Activated T-cell treated with anti-CD3 and anti-CD28 coated beads, Interleukin-2, amount 50 U/mL, for 48 hours (primary cell): ENCODE measurements around the gene ZBTB24.

Experiments used
- DNase-seq, 2 experiments: peaks; one replicate each; pipeline ENCODE4 v3.0.0-alpha.2; 2020

ZBTB24 gene

GRCh38 chr6:109498052-109498451 is 15.0 kb upstream of the ZBTB24 start:
- DNase-seq: no peak

DNA sequence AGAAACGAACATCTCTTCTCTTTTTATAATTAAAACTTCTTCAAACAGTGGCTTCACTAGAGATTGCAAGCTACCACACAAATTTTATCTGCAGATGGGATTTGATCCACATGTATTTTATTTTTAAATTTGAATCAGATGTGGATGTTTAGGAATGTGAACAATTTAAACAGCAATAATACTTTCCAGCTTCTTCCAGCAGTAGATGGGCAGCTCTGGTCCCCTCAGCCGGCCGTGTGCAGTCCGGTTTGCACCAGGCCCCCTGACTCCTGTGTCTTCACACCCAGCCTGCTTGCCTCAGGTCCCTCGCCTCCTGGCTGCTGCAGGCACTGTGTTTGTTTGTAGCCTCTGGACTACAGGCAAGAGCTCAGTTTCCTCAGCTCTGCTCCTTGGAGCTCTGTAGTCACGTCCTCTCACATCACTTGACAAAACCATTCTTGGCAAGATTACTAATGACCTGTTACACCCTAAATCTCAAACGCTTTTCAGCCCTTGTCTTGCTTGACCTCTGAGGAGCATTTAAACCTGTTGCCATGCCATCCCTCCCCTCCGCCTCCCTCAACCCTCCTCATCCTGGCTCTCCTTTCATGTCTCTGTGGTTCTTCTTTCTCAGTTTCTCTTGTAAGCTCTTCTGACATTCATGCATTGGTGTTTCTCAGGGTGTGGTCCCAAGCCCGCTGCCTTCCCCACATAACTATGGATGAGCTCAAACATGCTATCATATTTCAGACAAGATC is 13.2 kb upstream of the ZBTB24 start:
- DNase-seq: no peak

- DNase-seq: no peak
Measured at GRCh38 chr6:109493865-109494264, 10.8 kb upstream of the ZBTB24 start.

DNA sequence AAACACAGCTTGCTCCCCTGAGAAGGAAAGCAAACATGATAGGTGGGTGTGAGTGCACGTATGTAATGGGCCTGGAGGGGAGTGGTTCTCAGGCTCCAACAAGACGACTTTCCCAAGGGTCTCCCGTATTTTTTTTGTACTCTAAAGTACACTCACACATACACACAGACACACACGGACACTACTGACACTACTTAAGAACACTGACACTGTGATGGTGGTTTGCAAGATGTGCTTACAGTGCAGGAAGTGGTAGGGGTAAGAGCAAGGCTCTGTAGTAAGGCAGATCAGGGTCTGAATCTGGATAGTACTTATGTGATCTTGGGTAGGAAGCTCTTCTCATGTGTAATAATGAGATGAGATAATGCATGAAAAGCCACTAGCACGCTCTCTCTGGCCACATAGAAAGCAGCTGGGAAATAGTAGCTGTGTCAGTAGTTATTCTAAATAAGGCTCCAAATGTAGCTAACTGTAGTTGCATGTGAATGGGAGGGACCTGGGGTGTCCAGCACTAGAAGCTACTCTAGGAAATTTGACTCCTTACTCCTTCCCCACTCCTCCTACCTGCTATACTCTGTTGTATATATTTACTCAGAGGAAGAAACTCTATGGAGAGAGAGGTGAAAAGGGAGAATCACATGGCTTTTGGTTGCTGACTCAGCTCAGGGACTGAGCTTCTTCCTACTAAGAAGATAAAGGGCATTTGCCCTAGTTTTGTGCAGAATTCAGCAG is 8.4 kb upstream of the ZBTB24 start:
- DNase-seq: peak in 1 of 2 experiments; percentile 28

- DNase-seq: no peak
Measured at GRCh38 chr6:109490713-109491112, 7.7 kb upstream of the ZBTB24 start.

DNA sequence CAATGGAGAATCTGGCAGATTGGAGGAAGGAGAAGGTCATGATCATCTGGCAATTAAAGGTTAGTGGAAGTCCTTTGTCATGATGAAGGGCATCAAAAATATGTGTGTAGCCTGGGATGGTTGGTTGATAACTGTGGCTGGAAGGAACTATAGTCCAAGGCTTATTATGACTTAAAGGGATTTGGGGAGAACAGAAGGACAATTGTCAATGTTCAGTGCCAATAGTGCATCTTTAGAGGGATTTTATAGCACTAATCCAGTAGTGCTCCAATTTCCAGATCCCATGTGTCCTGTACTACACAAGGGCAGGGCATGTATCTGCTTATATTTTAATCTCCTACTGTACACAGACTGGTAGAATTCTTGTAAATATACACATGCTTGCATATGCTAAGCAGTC is 5.0 kb upstream of the ZBTB24 start:
- DNase-seq: no peak

GRCh38 chr6:109486068-109486467 is 3.0 kb upstream of the ZBTB24 start:
- DNase-seq: no peak

DNA sequence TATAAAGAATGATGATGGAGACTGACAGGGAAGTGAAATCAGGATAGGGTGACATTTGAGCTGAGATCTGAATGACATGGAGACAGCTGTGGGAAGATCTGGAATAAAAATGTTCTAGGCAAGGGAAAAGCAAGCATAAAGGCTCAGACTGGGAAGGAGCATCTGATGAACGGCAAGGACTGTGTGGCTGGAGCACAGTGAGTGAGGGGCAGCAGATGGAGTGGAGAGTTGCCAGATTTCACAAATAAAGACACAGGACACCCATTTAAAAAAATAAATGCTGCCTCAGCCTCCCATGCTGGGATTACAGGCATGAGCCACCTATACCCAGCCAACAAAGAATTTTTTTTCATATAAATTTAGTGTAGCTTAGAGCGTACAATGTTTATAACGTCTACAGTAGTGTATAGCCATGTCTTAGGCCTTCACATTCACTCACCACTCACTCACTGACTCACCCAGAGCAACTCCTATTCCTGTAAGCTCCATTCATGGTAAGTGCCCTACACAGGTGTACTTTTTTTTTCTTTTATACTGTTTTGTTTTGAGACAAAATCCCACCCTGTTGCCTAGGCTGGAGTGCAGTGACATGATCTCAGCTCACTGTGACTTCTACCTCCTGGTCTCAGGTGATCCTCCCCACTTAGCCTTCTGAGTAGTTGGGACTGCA is 2.4 kb upstream of the ZBTB24 start:
- no peak for DNase-seq

DNA sequence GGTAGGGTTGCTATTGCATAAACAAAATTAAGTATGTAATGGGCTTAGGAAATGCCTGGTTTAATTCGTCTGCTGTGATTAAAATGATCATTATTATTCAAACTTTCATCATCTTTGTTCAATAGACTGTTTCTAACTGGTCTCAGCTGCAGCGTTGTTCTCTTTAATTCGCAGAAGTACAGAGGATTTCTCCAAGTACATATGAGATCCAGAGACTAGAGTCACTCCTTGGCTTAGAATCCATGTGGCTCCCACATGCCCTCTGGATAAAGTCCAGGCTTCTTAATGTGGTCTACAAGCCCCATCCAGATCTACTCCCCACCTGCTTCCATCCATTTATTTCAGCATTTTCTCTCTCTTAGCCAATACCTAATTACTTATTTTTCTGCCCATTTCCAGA is 1.1 kb upstream of the ZBTB24 start:
- DNase-seq: no peak

- DNase-seq: no peak
Measured at GRCh38 chr6:109483735-109484057, 677 bp upstream of the ZBTB24 start.

DNA sequence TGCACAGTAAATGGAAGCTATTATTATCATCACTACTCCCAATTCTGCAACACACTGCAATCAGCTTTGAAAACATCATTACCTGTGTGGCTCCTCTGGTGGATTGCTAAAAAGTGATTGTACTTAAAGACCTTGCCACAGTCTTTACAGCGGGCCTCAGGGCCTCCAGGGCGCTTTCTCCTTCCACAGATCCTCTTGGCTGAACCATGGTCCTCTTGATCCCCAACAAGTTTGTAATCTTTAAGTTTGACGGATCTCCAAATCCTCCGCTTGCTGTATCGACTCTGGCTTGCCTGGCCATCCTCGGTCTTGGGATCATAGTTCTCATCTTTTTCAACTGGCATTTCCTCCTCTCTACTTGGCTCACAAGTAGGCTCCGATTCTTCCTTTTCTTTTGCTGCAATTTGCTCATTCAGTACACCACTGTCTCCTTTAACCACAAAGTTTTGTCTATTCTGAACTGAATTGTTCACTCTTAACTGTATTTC is 2.0 kb downstream of the ZBTB24 start:
- DNase-seq: no peak

- DNase-seq: no peak
Measured at GRCh38 chr6:109478841-109479624, 4.0 kb downstream of the ZBTB24 start.

GRCh38 chr6:109478222-109478805 is 4.7 kb downstream of the ZBTB24 start:
- DNase-seq: no peak

GRCh38 chr6:109477725-109478124 is 5.3 kb downstream of the ZBTB24 start:
- DNase-seq: no peak

DNA sequence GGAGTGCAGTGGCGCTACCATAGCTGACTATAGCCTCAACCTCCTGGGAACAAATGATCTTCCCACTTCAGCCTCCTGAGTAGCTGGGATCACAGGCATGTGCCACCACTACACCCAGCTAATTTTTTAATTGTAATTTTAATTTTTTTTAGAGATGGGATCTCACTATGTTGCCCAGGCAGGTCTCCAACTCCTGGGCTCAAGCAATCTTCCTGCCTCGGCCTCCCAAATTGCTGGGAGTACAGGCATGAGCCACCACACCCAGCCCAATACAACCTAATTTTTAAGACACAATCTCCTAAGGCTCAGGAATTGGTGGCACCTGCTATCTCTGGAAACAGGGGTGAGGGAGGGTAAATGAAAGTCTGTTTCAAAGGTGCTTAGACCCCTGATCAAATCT is 5.8 kb downstream of the ZBTB24 start:
- DNase-seq: no peak

DNA sequence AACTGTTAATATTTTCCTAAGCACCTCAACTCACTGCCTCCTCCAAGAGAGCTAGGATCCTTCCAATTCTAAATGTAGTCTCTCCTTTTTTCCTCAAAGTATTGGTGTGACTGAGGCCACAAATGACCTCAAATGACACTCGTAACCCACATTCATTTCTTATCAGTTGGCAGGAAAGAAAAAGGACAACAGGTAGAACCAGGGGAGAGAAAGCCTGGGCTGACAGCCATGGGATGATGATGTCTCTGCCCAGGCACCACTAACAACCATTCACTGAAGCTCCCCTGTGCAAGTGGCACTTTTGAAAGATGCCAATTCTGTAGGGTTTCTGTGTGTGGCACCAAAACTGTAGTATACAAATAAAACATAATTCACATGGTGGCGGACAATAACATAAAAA is 7.4 kb downstream of the ZBTB24 start:
- no peak for DNase-seq

DNA sequence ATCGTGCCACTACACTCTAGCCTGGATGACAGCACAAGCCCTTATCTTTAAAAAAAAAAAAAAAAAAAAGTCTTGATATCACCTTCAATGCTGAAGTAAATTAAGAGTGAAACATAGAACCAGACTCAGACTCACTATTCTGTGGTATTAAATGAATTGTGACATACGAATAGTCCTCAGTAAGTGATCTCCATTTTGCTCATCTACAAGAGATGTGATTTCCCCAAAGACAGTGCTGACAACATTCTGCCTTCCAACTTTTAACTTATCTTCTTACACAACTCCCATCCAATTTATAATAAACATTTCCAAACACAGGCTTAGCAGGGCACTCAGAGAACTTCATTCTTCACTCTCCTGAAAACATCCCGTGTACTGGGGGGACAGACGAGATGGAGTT is 8.0 kb downstream of the ZBTB24 start:
- no peak for DNase-seq

DNA sequence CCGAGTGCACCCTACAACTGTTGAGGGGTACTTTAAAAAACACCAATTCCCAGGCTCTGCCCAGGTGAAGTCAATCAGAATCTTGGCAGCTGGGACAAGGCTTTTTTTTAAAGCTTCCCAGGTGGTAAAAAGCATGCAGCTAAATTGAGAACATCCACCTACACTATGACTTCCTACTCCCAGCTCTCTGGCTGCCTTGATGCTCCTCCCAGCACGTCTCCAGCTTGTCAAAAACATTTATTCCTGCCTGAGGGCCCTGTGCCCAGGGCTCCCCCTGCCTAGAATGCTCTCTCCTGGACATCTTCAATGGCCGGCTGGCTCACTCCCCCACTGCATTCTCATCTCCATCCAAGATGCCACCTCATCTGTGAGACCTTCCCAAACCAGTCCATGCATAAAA is 9.9 kb downstream of the ZBTB24 start:
- no peak for DNase-seq

DNA sequence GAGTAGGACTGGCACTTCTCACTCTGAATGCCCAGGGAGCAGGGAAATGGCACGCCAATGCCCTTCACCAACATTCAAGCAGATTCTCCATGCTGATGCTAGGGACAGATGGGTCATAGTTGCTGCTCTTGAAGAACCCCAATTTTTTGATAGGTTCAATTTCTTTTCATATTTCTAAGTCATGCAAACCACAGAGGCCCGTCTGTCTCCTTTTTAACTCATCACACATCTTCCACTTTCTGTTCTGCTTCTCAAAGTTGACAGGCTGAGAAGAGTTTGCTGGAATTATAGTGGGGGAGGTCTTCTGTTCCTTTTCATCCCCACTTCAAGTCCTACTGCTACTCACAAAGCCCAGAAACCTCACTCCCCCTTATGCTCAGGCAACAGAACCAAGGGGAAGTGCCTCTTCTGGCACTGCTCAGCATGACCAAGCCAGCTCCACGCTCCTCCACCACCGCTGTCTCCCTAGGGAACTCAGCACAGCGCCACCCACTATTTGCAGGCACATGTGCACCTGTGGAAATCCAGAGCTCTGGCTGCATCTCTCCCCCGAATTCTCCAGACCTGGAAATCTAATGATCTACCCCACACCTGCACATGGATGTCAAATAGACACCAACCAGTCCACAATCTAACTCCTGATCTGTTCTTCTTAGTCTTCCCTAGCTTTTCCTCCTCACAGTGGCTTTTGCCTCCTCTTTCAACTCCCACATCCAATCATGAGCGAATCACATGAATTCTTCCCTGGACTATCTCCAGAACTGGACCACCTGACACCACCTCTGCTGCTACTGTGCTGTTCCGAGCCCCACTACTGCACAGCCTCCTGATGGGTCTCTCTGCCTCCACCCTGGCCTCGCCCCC is 10.7 kb downstream of the ZBTB24 start:
- DNase-seq: no peak

- DNase-seq: no peak
Measured at GRCh38 chr6:109471105-109471810, 11.8 kb downstream of the ZBTB24 start.

DNA sequence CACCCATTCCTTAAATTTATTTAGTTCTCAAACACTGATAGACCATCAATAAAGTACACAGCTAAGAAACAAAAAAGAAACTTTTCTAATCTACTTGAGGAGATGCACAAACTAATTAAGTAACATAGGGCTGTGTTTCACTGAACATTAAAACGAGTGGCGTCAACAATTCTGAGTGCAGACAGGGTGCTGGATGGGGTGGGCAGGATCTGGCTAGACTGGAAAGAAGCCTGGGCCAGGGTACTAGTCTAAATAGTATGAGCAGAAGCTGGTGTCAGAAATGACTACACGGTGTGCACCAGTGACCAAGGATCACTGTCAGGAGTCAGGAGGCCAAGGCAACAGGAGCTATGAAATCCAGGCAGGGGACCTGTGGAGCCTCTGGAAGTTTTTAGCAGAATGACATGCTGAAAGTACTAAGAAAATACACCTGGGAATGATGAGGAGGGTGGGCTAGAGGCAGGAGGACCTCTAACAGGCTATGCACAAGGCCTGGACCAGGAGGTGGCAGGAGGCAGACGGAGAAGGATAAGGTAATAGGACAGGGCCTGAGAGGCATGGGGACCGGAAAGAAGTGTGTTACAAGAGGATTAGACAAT is 13.3 kb downstream of the ZBTB24 start:
- DNase-seq: no peak
